ACC112 (cell line): Measurements from ENCODE around the gene PCSK7.
"Not testable (repeated sequence)": the region's sequence is repeated elsewhere in the genome, so short reads cannot be mapped to it uniquely, and the experiment has no call there.

Experiments
- H2AFZ ChIP-seq: fragments of 200-600 bp; sonication (generic); one replicate; pipeline ENCODE4 v1.6.0; 2017; ENCODE audit warnings: antibody characterized with exemption, low read length; ENCODE audit not compliant: unreplicated experiment
- H3K27ac ChIP-seq: fragments of 200-600 bp; sonication (generic); 2 replicates; pipeline ENCODE4 v1.5.1; 2014; ENCODE audit warnings: low read depth, mild to moderate bottlenecking, antibody characterized with exemption, low read length, moderate library complexity
- H3K27me3 ChIP-seq: fragments of 200-600 bp; sonication (generic); 2 replicates; pipeline ENCODE4 v1.6.1; 2014; ENCODE audit warnings: mild to moderate bottlenecking, antibody characterized with exemption, low read length, moderate library complexity, mixed read lengths; ENCODE audit not compliant: insufficient read depth
- H3K36me3 ChIP-seq: fragments of 200-600 bp; sonication (generic); 2 replicates; pipeline ENCODE4 v1.6.1; 2016; ENCODE audit warnings: mild to moderate bottlenecking, antibody characterized with exemption, low read length, moderate library complexity, mixed read lengths; ENCODE audit not compliant: insufficient read depth
- H3K4me1 ChIP-seq: fragments of 200-600 bp; sonication (generic); one replicate; pipeline ENCODE4 v1.6.1; 2016; ENCODE audit warnings: low read length, mixed read lengths; ENCODE audit not compliant: insufficient read depth, unreplicated experiment, control insufficient read depth
- H3K4me3 ChIP-seq: fragments of 200-600 bp; sonication (generic); 2 replicates; pipeline ENCODE4 v1.5.1; 2014; ENCODE audit warnings: mild to moderate bottlenecking, low read depth, low read length
- H3K79me2 ChIP-seq: fragments of 200-600 bp; sonication (generic); one replicate; pipeline ENCODE4 v1.6.0; 2016; ENCODE audit warnings: low read length; ENCODE audit not compliant: control insufficient read depth, unreplicated experiment, insufficient read depth

Gene PCSK7

GRCh38 chr11:117214404-117215110, 17.3 kb downstream of the PCSK7 start:
- Histone ChIP-seq H3K79me2 (no peaks in the 10 kb centered on the region), H3K27ac (no peak overlapping the region), H3K36me3 (peaks cover 24% of the 10 kb centered on the region), H3K27me3 (no peaks in the 10 kb centered on the region), H3K4me1 (peaks cover 34% of the 10 kb centered on the region), H3K4me3 (no peak overlapping the region), H2AFZ (no peak overlapping the region)

GRCh38 chr11:117212697-117213355, 19.0 kb downstream of the PCSK7 start:
- no peak overlapping the region for H3K27ac ChIP-seq
- H3K4me3 ChIP-seq = no peak overlapping the region
- H3K4me1 ChIP-seq = peaks cover 17% of the 10 kb centered on the region
- no peak overlapping the region for H2AFZ ChIP-seq
- H3K27me3 ChIP-seq = no peaks in the 10 kb centered on the region
- H3K79me2 ChIP-seq = no peaks in the 10 kb centered on the region
- peaks cover 14% of the 10 kb centered on the region; the same call in 1 of the 2 replicates for H3K36me3 ChIP-seq

- no peak overlapping the region for H3K4me3 ChIP-seq
- no peak overlapping the region for H2AFZ ChIP-seq
- H3K4me1 ChIP-seq = peaks cover 3% of the 10 kb centered on the region
- H3K27me3 ChIP-seq = no peaks in the 10 kb centered on the region
- no peaks in the 10 kb centered on the region for H3K79me2 ChIP-seq
- H3K36me3 ChIP-seq = peaks cover 14% of the 10 kb centered on the region; the same call in 1 of the 2 replicates
- H3K27ac ChIP-seq = no peak overlapping the region
Measured at GRCh38 chr11:117210620-117211019, 21.3 kb downstream of the PCSK7 start.

- not testable (repeated sequence) for H2AFZ ChIP-seq, H3K79me2 ChIP-seq, H3K27ac ChIP-seq, H3K4me3 ChIP-seq, H3K4me1 ChIP-seq, H3K27me3 ChIP-seq
- peaks cover 12% of the 10 kb centered on the region; the same call in 1 of the 2 replicates for H3K36me3 ChIP-seq
Measured at GRCh38 chr11:117209351-117210125, 22.3 kb downstream of the PCSK7 start.

- H3K4me1 ChIP-seq, H3K27ac ChIP-seq, H3K4me3 ChIP-seq, H3K79me2 ChIP-seq, H2AFZ ChIP-seq, H3K27me3 ChIP-seq: not testable (repeated sequence)
- peaks cover 11% of the 10 kb centered on the region; the same call in 1 of the 2 replicates for H3K36me3 ChIP-seq
Measured at GRCh38 chr11:117208710-117209109, 23.2 kb downstream of the PCSK7 start.

- H3K79me2 ChIP-seq, H3K4me3 ChIP-seq, H2AFZ ChIP-seq, H3K4me1 ChIP-seq, H3K27me3 ChIP-seq, H3K27ac ChIP-seq: not testable (repeated sequence)
- peaks cover 14% of the 10 kb centered on the region; the same call in 1 of the 2 replicates for H3K36me3 ChIP-seq
Measured at GRCh38 chr11:117207481-117207880, 24.4 kb downstream of the PCSK7 start.

- not testable (repeated sequence) for H3K27ac ChIP-seq, H3K27me3 ChIP-seq, H3K79me2 ChIP-seq, H3K4me3 ChIP-seq, H3K4me1 ChIP-seq, H2AFZ ChIP-seq
- H3K36me3 ChIP-seq = peaks cover 14% of the 10 kb centered on the region; the same call in 1 of the 2 replicates
Measured at GRCh38 chr11:117206859-117207258, 25.0 kb downstream of the PCSK7 start.

GRCh38 chr11:117206111-117206510, 25.8 kb downstream of the PCSK7 start:
- not testable (repeated sequence) for H3K27ac ChIP-seq, H3K4me3 ChIP-seq, H2AFZ ChIP-seq, H3K27me3 ChIP-seq
- Histone ChIP-seq H3K4me1 (peaks cover 14% of the 10 kb centered on the region), H3K36me3 (peaks cover 14% of the 10 kb centered on the region; the same call in 1 of the 2 replicates), H3K79me2 (peaks cover 16% of the 10 kb centered on the region)

GRCh38 chr11:117205211-117205818, 26.6 kb downstream of the PCSK7 start:
- Histone ChIP-seq H2AFZ (no peak overlapping the region), H3K36me3 (peaks cover 14% of the 10 kb centered on the region; the same call in 1 of the 2 replicates), H3K27ac (no peak overlapping the region), H3K4me3 (no peak overlapping the region), H3K4me1 (peaks cover 22% of the 10 kb centered on the region), H3K79me2 (peaks cover 24% of the 10 kb centered on the region), H3K27me3 (no peaks in the 10 kb centered on the region)

- H2AFZ ChIP-seq = no peak overlapping the region
- H3K79me2 ChIP-seq = peaks cover 32% of the 10 kb centered on the region
- H3K27ac ChIP-seq = no peak overlapping the region
- peaks cover 30% of the 10 kb centered on the region for H3K4me1 ChIP-seq
- peaks cover 14% of the 10 kb centered on the region; the same call in 1 of the 2 replicates for H3K36me3 ChIP-seq
- no peak overlapping the region for H3K4me3 ChIP-seq
- no peaks in the 10 kb centered on the region for H3K27me3 ChIP-seq
Measured at GRCh38 chr11:117204283-117205080, 27.4 kb downstream of the PCSK7 start.
